Measurements from ENCODE around the gene ITGA5. TPM values are rescaled to one million over a fixed set of nuclear protein-coding genes. Genes with fewer than 3 reads are reported as not detected.

ITGA5 gene
- total RNA-seq, 1 donor from 2014 or later, result 39.3 TPM

GRCh38 chr12:54430471-54431069, 11.5 kb upstream of the ITGA5 start:
- no peak for DNase-seq (ENCODE audit: low spot score)

GRCh38 chr12:54429014-54429471, 10.0 kb upstream of the ITGA5 start:
- no peak for DNase-seq (ENCODE audit: low spot score)

- no peak for DNase-seq (ENCODE audit: low spot score)
Observed at GRCh38 chr12:54428050-54429013, 9.3 kb upstream of the ITGA5 start.

- no peak for DNase-seq (ENCODE audit: low spot score)
Observed at GRCh38 chr12:54427106-54427505, 8.0 kb upstream of the ITGA5 start.

GRCh38 chr12:54426690-54427089, 7.6 kb upstream of the ITGA5 start:
- no peak for DNase-seq (ENCODE audit: low spot score)

GRCh38 chr12:54425702-54426101, 6.6 kb upstream of the ITGA5 start:
- no peak for DNase-seq (ENCODE audit: low spot score)

- no peak for DNase-seq (ENCODE audit: low spot score)
Observed at GRCh38 chr12:54424224-54424623, 5.2 kb upstream of the ITGA5 start.

- no peak for DNase-seq (ENCODE audit: low spot score)
Observed at GRCh38 chr12:54423816-54424150, 4.7 kb upstream of the ITGA5 start.

- DNase-seq (ENCODE audit: low spot score), result no peak
Observed at GRCh38 chr12:54421879-54422250, 2.8 kb upstream of the ITGA5 start.

- DNase-seq (ENCODE audit: low spot score), result no peak
Observed at GRCh38 chr12:54421175-54421878, 2.3 kb upstream of the ITGA5 start.

- no peak for DNase-seq (ENCODE audit: low spot score)
Observed at GRCh38 chr12:54420766-54421144, 1.7 kb upstream of the ITGA5 start.

GRCh38 chr12:54418441-54419087, 502 bp downstream of the ITGA5 start:
- no peak for DNase-seq (ENCODE audit: low spot score)

GRCh38 chr12:54417712-54418440, 1.2 kb downstream of the ITGA5 start:
- no peak for DNase-seq (ENCODE audit: low spot score)

GRCh38 chr12:54416687-54417603, 2.1 kb downstream of the ITGA5 start:
- DNase-seq (ENCODE audit: low spot score), result no peak

GRCh38 chr12:54415221-54415929, 3.7 kb downstream of the ITGA5 start:
- no peak for DNase-seq (ENCODE audit: low spot score)

- DNase-seq (ENCODE audit: low spot score), result no peak
Observed at GRCh38 chr12:54413284-54414190, 5.5 kb downstream of the ITGA5 start.

GRCh38 chr12:54412786-54413185, 6.3 kb downstream of the ITGA5 start:
- DNase-seq (ENCODE audit: low spot score), result no peak

- DNase-seq (ENCODE audit: low spot score), result no peak
Observed at GRCh38 chr12:54412348-54412747, 6.7 kb downstream of the ITGA5 start.

All from mucosa of gallbladder (tissue), 1 donor.